Measurements from ENCODE around the gene GRK4. TPM values are rescaled to one million over a fixed set of nuclear protein-coding genes. Genes with fewer than 3 reads are reported as not detected.

Gene GRK4
- total RNA-seq, 2 experiments from 2014 or later: 2.2 to 2.6 TPM

DNA sequence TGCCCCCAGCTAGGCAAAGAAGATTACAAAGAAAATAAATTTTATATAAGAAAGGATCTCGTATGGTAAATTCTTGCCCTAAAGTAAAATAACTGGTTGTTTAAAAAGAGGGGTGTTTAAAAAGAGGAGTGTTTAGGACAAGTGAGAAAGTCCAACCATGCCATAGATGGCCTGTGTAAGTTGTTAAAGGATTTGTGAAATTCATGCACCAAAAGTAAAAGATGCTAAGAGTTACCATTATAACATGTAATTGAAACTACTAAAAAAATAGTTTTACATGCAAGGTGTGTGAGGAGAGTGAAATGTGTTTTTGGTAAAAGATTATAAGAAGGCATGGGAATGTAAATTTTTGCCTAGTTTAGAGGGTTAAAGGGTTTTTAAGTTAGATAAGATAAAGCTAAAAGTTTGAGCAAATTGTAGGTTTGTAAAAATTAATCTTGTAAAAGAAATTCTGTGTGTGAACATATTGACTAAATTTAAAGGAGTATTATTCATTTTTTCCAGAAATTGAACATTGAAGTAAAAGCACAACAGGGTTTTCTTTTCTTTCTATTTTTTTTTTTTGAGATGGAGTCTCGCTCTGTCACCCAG is 90.9 kb downstream of the GRK4 start:
- H3K9me3 Mint-ChIP-seq (ENCODE audit: insufficient read depth): peaks cover 19% of the 10 kb centered on the region
- H3K4me1 Mint-ChIP-seq (ENCODE audit: low read depth): no peaks in the 10 kb centered on the region
- no peak overlapping the region for H3K27ac Mint-ChIP-seq
- ATAC-seq: no peak
- peaks cover 6% of the 10 kb centered on the region for H3K27me3 Mint-ChIP-seq (ENCODE audit: low read depth)
- peaks cover 9% of the 10 kb centered on the region for H3K36me3 Mint-ChIP-seq (ENCODE audit: low read depth)
- no peak overlapping the region for H3K4me3 Mint-ChIP-seq
- ChIA-PET POLR2A (no interaction called here), CTCF (no interaction called here)
- no peak for DNase-seq

DNA sequence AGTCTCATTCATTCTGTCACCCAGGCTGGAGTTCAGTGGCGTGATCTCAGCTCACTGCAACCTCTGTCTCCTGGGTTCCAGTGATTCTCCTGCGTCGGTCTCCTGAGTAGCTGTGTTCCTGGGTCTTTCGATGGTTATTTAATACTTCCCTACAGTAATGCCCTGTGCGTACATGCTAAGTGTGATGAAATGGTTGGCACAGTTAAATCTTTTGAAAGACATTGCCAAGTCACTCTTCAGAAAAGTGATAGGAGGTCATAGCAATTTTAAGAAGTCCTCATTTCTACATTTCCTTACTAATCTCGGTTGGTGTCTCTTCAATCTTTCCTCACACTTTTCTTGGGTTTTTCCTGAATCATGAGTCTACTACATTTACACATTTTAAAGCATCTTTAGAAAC is 96.6 kb downstream of the GRK4 start:
- no peak overlapping the region for H3K4me3 Mint-ChIP-seq
- ChIA-PET CTCF (no interaction called here), POLR2A (no interaction called here)
- H3K36me3 Mint-ChIP-seq (ENCODE audit: low read depth): peaks cover 6% of the 10 kb centered on the region
- no peak overlapping the region for H3K27ac Mint-ChIP-seq
- peaks cover 4% of the 10 kb centered on the region for H3K27me3 Mint-ChIP-seq (ENCODE audit: low read depth)
- ATAC-seq (no peak), DNase-seq (no peak)
- no peaks in the 10 kb centered on the region for H3K4me1 Mint-ChIP-seq (ENCODE audit: low read depth)
- peaks cover 14% of the 10 kb centered on the region for H3K9me3 Mint-ChIP-seq (ENCODE audit: insufficient read depth)

DNA sequence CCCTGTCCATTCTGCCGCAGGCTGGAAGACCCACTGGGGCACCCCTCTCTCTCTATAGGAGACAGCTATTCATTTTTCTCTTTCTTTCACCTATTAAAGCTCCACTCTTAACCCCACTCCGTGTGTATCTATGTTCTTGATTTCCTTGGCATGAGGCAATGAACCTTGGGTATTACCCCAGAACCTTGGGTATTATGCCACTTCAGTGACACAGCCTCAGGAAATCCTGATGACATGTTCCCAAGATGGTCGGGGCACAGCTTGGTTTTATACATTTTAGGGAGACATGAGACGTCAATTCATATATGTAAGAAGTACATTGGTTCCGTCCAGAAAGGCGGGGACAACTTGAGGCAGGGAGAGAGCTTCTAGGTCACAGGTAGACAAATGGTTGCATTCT is 97.6 kb downstream of the GRK4 start:
- Mint-ChIP-seq H3K36me3 (ENCODE audit: low read depth) (peaks cover 1% of the 10 kb centered on the region), H3K27ac (no peak overlapping the region), H3K4me1 (ENCODE audit: low read depth) (no peaks in the 10 kb centered on the region), H3K9me3 (ENCODE audit: insufficient read depth) (peaks cover 9% of the 10 kb centered on the region), H3K27me3 (ENCODE audit: low read depth) (peaks cover 4% of the 10 kb centered on the region), H3K4me3 (no peak overlapping the region)
- DNase-seq: no peak
- POLR2A ChIA-PET: no interaction called here
- ATAC-seq: no peak
- CTCF ChIA-PET: no interaction called here

DNA sequence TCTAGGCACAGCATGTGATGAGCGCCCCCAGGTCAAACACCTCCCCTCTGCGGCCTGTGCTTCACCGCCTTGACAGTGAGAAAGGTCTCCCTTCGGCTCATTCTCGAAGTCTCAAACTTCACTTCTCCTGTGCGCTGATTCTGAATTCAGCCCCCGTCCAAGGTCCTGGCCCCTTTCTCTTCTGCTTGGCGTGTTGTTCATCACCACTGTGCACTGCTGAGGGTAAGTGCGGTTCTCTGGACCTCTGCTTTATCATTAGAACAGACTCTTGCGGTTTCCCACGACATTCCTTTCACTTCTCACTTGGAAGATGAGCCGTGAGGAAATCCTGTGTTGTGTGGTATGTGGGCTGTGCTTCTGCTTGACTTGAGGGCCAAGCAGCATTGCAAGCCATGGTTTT is 99.1 kb downstream of the GRK4 start:
- ATAC-seq (no peak), DNase-seq (no peak)
- peaks cover 4% of the 10 kb centered on the region for H3K27me3 Mint-ChIP-seq (ENCODE audit: low read depth)
- no peak overlapping the region for H3K4me3 Mint-ChIP-seq
- H3K4me1 Mint-ChIP-seq (ENCODE audit: low read depth): no peaks in the 10 kb centered on the region
- H3K9me3 Mint-ChIP-seq (ENCODE audit: insufficient read depth): no peaks in the 10 kb centered on the region
- no peaks in the 10 kb centered on the region for H3K36me3 Mint-ChIP-seq (ENCODE audit: low read depth)
- ChIA-PET POLR2A (no interaction called here), CTCF (no interaction called here)
- no peak overlapping the region for H3K27ac Mint-ChIP-seq

DNA sequence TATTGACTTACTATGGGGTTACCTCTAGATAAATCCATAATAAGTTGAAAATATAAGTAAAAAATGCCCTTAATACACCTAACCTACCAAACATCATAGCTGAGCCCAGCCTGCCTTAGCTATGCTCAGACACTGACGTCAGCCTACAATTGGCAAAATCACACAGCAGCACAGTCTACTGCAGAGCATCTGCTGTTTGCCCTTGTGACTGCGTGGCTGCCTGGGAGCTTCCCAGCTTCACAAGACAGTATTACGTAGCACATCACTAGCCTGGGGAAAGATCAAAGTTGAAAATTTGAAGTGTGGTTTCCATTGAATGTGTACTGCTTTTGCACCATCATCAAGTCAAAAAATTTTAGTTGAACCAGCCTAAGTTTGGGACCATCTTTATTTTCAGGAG is 102.2 kb downstream of the GRK4 start:
- H3K36me3 Mint-ChIP-seq (ENCODE audit: low read depth): no peaks in the 10 kb centered on the region
- no peak for ATAC-seq
- H3K4me1 Mint-ChIP-seq (ENCODE audit: low read depth): no peaks in the 10 kb centered on the region
- no peak overlapping the region for H3K27ac Mint-ChIP-seq
- ChIA-PET CTCF (no interaction called here), POLR2A (no interaction called here)
- peaks cover 2% of the 10 kb centered on the region for H3K27me3 Mint-ChIP-seq (ENCODE audit: low read depth)
- no peak overlapping the region for H3K4me3 Mint-ChIP-seq
- DNase-seq: no peak
- no peaks in the 10 kb centered on the region for H3K9me3 Mint-ChIP-seq (ENCODE audit: insufficient read depth)

DNA sequence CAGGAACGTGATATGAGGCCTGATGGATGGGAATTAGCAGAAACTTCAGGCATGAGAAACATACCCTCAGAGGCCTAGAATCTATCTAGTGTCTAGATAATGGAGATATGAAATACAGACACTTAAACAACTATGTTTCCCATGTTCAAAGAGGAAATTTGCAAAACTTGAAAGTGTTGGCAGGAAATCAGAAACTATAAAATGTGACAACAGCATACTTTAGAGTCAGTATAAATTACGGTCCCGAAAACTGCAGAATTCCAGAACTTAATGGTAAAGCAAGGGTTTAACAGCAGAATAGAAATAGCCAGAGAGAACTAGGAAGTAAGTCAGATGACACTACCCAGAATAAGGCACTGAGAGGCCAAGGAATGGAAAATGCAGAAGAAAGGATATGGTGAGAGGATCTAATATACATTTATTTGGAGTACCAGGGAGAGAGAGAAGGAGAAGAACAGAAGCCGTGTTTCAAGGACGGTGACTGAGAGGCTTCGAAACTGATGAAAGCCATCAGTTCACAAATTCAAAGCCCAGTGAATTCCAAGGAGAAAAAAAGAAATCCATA is 103.5 kb downstream of the GRK4 start:
- CTCF ChIA-PET: no interaction called here
- no peaks in the 10 kb centered on the region for H3K4me1 Mint-ChIP-seq (ENCODE audit: low read depth)

DNA sequence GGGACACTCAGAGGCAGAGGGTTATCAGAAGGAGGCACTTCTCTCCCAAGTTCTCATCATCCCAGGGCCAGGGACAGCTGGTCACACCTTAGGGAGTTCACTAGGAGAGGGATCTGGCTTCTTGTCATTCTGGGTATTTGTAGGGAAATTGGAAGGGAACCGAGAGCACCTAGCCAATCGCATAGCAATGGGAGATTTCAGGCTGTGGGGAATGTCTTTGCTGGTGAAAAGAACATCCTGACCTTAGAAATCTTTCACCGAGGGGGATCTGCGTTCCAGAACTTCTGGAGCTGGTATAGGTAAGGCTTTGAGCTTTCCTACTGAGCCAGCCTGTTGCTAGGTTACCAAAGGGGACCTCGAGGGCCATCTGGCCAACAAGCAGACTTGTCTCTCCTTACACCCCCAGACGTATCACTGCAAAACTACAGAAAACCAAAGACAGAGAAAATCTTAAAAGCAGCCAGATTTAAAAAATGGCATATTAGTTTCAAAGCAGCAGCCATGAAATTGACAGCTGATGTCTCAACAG is 104.2 kb downstream of the GRK4 start:
- no peaks in the 10 kb centered on the region for H3K27me3 Mint-ChIP-seq (ENCODE audit: low read depth)
- no peak overlapping the region for H3K27ac Mint-ChIP-seq
- H3K36me3 Mint-ChIP-seq (ENCODE audit: low read depth): no peaks in the 10 kb centered on the region
- H3K9me3 Mint-ChIP-seq (ENCODE audit: insufficient read depth): no peaks in the 10 kb centered on the region
- ATAC-seq (no peak), DNase-seq (no peak)
- CTCF ChIA-PET: no interaction called here
- H3K4me3 Mint-ChIP-seq: no peak overlapping the region
- no peaks in the 10 kb centered on the region for H3K4me1 Mint-ChIP-seq (ENCODE audit: low read depth)
- POLR2A ChIA-PET: no interaction called here

More for the DNA sequence above, 103.5 kb downstream of the GRK4 start:
- DNase-seq (no peak), ATAC-seq (no peak)
- Mint-ChIP-seq H3K9me3 (ENCODE audit: insufficient read depth) (no peaks in the 10 kb centered on the region), H3K27me3 (ENCODE audit: low read depth) (no peaks in the 10 kb centered on the region), H3K27ac (no peak overlapping the region), H3K36me3 (ENCODE audit: low read depth) (no peaks in the 10 kb centered on the region), H3K4me3 (no peak overlapping the region)
- POLR2A ChIA-PET: no interaction called here

DNA sequence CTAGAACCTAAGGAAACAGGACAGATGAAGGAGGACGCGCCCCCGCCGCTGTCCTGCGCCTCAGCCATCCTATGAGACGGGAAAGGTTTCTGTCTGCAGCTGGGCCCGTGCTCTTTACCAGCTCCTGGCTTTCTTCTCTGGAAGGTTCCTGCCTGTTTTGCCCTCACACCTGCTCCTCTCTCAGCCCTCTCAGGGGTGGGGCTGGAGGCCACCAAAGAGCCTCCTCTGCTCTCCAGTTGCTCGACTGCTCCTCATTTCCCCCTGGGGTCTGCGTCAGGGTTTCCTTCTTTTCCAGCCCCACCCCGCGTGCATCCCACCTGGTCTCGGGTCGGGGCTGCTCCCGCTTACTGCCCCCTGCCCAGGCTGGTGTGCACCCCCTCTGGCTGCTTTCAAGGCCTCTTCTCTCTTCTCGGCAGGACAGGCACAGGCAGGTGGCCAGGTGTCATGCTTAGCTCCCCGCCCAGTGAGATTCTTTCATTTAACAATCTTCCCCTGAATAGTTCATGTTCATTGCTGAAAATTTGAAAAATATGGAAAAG is 106.4 kb downstream of the GRK4 start:
- Mint-ChIP-seq H3K4me3 (no peak overlapping the region), H3K9me3 (ENCODE audit: insufficient read depth) (no peaks in the 10 kb centered on the region), H3K4me1 (ENCODE audit: low read depth) (no peaks in the 10 kb centered on the region), H3K36me3 (ENCODE audit: low read depth) (no peaks in the 10 kb centered on the region), H3K27me3 (ENCODE audit: low read depth) (no peaks in the 10 kb centered on the region), H3K27ac (no peak overlapping the region)
- ChIA-PET CTCF (no interaction called here), POLR2A (no interaction called here)
- ATAC-seq (no peak), DNase-seq (no peak)

DNA sequence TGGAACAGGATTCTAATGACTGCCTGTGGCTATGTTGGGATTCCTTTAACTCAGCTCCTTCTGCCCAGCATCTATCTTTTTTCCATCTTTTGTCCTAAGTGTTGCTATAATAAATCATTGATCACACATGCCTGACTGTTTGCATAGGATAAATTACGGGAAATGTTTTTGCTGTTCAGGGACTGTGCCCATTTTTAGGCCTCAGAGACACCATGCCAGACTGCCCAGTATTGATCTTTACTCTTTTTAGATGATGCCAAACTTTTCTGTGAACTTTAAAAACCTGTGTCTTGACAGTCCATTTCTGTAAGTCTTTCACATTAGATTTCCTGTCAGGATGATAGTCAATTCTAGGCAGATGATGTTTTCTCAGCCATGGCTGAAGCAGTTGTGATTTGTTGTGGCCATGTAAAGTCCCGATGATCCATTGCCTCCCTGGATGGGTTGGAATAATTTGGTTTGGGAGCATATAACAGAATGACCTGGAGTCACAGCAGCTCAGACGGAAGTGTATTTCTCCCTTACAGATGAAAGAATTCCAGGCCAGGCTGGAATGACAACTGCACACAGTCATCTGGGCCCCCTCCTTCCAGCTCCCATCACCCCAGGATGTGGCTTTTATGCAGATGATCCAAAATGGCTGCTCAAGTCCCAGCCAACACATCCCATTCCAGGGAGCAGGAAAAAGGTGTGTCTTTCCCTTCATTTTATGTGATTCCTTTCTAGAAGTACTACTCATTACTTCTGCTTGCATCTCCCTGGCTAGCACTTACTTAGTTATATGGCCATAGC is 107.5 kb downstream of the GRK4 start:
- Mint-ChIP-seq H3K27me3 (ENCODE audit: low read depth) (no peaks in the 10 kb centered on the region), H3K9me3 (ENCODE audit: insufficient read depth) (no peaks in the 10 kb centered on the region), H3K4me1 (ENCODE audit: low read depth) (peaks cover 7% of the 10 kb centered on the region), H3K27ac (no peak overlapping the region), H3K4me3 (no peak overlapping the region), H3K36me3 (ENCODE audit: low read depth) (no peaks in the 10 kb centered on the region)
- ChIA-PET CTCF (interaction anchor here (1.2 kb wide), 1 partner anchor 26 kb away, joined by 3 read pairs; no protein-coding TSS in a partner anchor), POLR2A (no interaction called here)
- DNase-seq (no peak), ATAC-seq (no peak)

DNA sequence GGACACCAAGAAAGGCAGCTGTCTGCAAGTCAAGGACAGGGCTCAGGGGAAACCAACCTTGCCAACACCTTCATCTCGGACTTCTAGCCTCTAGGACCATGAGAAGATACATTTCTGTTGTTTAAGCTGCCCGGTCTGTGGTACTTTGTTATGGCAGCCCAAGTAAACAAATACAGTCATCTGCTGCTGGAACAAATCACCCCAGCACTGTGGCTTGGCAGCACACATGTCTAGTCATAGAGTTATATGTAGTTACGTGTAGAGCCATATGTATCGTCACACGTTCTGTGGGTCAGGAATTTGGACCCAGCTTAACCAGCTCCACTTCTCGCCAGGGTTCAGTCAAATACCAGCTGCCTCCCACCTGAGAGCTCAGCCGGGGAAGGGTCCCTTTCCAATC is 108.4 kb downstream of the GRK4 start:
- DNase-seq: no peak
- no peak overlapping the region for H3K27ac Mint-ChIP-seq
- no peak overlapping the region for H3K4me3 Mint-ChIP-seq
- POLR2A ChIA-PET: no interaction called here
- no peak for ATAC-seq
- no peaks in the 10 kb centered on the region for H3K36me3 Mint-ChIP-seq (ENCODE audit: low read depth)
- CTCF ChIA-PET: interaction anchor here (0.5 to 1.2 kb wide), 2 partner anchors 27 to 371 kb away, joined by 3 read pairs; no protein-coding TSS in a partner anchor
- H3K4me1 Mint-ChIP-seq (ENCODE audit: low read depth): peaks cover 15% of the 10 kb centered on the region
- H3K9me3 Mint-ChIP-seq (ENCODE audit: insufficient read depth): no peaks in the 10 kb centered on the region
- H3K27me3 Mint-ChIP-seq (ENCODE audit: low read depth): no peaks in the 10 kb centered on the region

DNA sequence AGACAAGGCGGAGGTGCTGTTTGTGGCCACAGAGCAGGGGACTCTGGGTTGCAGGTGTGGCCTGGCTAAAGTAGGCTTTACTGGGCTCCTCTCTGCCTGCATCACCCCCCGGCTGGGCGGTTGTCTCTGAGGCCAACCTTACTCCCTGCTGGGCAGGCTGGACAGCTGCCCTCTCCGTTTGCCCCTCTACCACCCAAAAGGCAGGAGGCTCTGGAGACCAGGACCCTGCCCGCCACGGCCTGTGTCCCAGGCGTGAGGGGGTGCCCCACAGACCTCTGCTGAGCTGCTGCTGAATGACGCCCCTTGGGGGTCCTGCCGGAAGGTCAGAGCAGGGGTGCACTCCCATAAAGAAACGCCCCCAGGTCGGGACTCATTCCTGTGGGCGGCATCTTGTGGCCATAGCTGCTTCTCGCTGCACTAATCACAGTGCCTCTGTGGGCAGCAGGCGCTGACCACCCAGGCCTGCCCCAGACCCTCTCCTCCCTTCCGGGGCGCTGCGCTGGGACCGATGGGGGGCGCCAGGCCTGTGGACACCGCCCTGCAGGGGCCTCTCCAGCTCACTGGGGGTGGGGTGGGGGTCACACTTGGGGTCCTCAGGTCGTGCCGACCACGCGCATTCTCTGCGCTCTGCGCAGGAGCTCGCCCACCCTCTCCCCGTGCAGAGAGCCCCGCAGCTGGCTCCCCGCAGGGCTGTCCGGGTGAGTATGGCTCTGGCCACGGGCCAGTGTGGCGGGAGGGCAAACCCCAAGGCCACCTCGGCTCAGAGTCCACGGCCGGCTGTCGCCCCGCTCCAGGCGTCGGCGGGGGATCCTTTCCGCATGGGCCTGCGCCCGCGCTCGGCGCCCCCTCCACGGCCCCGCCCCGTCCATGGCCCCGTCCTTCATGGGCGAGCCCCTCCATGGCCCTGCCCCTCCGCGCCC is 110.0 kb downstream of the GRK4 start:
- H3K4me3 Mint-ChIP-seq: peak overlapping the region; percentile 43
- no peak overlapping the region for H3K27ac Mint-ChIP-seq
- peak; percentile 66 for ATAC-seq
- no peaks in the 10 kb centered on the region for H3K27me3 Mint-ChIP-seq (ENCODE audit: low read depth)
- H3K36me3 Mint-ChIP-seq (ENCODE audit: low read depth): no peaks in the 10 kb centered on the region
- ChIA-PET CTCF (no interaction called here), POLR2A (interaction anchor here (1.0 to 1.3 kb wide), 2 partner anchors 31 to 110 kb away, joined by 3 to 4 read pairs; partner anchors contain the start of genes GRK4 and NOP14)
- DNase-seq: no peak
- H3K4me1 Mint-ChIP-seq (ENCODE audit: low read depth): peaks cover 18% of the 10 kb centered on the region
- H3K9me3 Mint-ChIP-seq (ENCODE audit: insufficient read depth): no peaks in the 10 kb centered on the region

Measured in activated CD8-positive, alpha-beta T cell treated with anti-CD3 and anti-CD28 coated beads, Interleukin-2, amount 10 ng/mL, durations not matched to agents 7 days and 5 days (primary cell).